ENCODE data around the gene TUBE1. TPM values are rescaled to one million over a fixed set of nuclear protein-coding genes. Genes with fewer than 3 reads are reported as not detected.
"Not testable (repeated sequence)": the region's sequence is repeated elsewhere in the genome, so short reads cannot be mapped to it uniquely, and the experiment has no call there.

Gene TUBE1
- total RNA-seq, 6 donors from 2014 or later, result 12.5 to 48.6 (median 21.0) TPM

DNA sequence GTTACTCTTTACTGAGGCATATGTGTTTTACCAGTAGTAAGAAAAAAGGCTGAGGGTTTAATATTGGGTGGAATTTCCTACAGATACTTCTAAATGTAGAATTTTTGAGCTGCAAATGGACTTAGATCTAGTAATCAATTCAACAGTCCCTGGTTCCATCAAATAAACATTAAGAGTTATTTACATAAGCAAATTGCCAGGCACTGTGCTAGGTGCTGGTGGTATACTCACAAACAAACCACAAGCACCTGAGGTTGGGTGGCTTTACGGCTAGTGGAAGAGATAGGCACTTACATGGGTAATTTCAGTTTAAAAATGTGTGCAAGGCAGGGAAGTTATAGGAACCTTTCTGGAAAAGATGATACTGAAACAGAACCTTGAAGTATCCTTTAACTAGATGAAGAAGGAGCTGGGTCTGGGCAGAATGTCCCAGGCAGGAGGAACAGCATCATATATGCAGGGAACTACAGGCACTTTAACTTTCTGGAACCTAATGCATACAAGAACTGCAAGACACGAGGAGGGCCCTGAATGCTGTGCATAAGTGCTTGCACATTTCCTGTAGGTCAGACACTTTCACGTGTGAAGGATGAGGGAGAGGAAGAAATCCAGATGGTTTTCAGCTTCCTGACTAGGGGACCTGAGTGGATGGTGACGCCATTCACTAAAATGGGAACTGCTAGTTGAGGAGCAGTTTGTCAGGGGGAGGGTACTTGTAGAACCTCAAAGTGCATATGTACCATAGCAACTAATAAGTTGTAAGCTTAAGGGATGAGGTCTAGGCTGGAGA lies 28.8 kb downstream of the TUBE1 start:
- WGBS, 2 donors, result 58 to 65% methylated on average over 4 of the region's 4 CpGs
- H3K27me3 ChIP-seq, result no peaks in the 10 kb centered on the region
- no peak overlapping the region for H3K4me3 ChIP-seq
- DNase-seq (no peak), ATAC-seq (ENCODE audit: low FRiP score in 2 of 2) (no peak)
- TF ChIP-seq, protein P1, sequence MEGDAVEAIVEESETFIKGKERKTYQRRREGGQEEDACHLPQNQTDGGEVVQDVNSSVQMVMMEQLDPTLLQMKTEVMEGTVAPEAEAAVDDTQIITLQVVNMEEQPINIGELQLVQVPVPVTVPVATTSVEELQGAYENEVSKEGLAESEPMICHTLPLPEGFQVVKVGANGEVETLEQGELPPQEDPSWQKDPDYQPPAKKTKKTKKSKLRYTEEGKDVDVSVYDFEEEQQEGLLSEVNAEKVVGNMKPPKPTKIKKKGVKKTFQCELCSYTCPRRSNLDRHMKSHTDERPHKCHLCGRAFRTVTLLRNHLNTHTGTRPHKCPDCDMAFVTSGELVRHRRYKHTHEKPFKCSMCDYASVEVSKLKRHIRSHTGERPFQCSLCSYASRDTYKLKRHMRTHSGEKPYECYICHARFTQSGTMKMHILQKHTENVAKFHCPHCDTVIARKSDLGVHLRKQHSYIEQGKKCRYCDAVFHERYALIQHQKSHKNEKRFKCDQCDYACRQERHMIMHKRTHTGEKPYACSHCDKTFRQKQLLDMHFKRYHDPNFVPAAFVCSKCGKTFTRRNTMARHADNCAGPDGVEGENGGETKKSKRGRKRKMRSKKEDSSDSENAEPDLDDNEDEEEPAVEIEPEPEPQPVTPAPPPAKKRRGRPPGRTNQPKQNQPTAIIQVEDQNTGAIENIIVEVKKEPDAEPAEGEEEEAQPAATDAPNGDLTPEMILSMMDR (IDR thresholded peaks at IDR 0.05), result no peak
- TF ChIP-seq POLR2AphosphoS5 (IDR thresholded peaks at IDR 0.05) (no peak), EP300 (IDR thresholded peaks at IDR 0.05) (no peak), POLR2A (IDR thresholded peaks at IDR 0.05) (no peak)
- no peaks in the 10 kb centered on the region for H3K9me3 ChIP-seq
- no peak overlapping the region for H3K27ac ChIP-seq
- H3K36me3 ChIP-seq, result no peaks in the 10 kb centered on the region
- no peaks in the 10 kb centered on the region for H3K4me1 ChIP-seq

DNA sequence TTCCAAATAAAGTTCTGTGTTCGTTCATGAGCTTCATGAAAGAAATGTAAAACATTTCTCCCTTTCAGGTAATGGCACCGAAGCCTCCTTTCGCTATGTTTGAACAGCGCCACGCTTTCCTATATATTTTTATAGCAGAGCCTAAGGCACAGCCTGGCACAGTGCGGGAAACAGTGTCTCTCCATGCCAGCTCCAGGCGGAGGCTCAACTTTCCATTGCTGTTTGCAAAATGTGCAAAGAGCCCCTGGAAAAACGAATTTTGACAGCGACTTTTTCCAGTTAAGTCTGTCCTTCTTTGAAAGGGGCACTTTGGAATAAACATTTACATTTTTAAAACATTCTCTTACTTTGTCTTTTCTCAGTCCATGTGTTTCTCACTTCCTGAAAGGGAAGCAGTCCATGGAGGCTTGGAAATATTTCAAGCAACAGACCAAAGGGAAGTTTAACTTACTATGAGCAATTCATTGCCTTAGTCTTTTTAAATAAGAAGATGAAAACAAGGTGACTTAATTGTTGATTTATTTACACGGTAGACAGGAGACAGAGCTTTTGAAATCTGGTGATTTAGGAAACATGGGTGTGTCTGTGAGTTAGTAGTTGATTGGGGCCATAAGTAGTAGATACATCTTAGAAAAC lies 32.6 kb downstream of the TUBE1 start:
- H3K27me3 ChIP-seq, result no peaks in the 10 kb centered on the region
- TF ChIP-seq EP300 (IDR thresholded peaks at IDR 0.05), result no peak
- no peak for ATAC-seq (ENCODE audit: low FRiP score in 2 of 2)
- H3K27ac ChIP-seq, result no peak overlapping the region
- H3K4me1 ChIP-seq, result no peaks in the 10 kb centered on the region
- H3K36me3 ChIP-seq, result no peaks in the 10 kb centered on the region
- no peak for DNase-seq
- 74 to 78% methylated on average over 10 of the region's 10 CpGs for WGBS, 2 donors
- no peak overlapping the region for H3K4me3 ChIP-seq
- no peaks in the 10 kb centered on the region for H3K9me3 ChIP-seq

DNA sequence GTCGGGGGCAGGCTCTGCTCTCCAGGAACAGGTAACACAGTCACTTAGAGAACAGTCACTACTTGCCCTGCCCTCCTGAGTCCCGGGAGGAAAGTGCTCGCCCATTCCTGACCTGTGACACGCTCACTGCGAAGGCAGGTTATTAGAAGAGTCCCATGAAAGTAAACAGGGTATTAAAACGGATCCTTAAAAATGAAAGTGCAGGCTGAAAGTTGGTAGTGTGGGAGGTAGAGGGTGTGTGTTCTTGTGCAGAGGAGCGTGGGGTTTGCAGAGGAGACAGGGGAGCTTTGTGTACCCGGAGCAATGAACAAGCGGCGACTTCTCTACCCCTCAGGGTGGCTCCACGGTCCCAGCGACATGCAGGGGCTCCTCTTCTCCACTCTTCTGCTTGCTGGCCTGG lies 33.3 kb downstream of the TUBE1 start, which contains the start of gene CCN6:
Gene CCN6, plus strand, starts transcription at position 104 of the 400 bp plus-strand sequence. Its CDS starts 254 bp downstream, at position 358.
- ATAC-seq (ENCODE audit: low FRiP score in 2 of 2), result no peak
- Histone ChIP-seq H3K36me3 (no peaks in the 10 kb centered on the region), H3K27me3 (no peaks in the 10 kb centered on the region), H3K27ac (no peak within 1 kb of the TSS), H3K4me3 (no peak within 1 kb of the TSS), H3K9me3 (no peaks in the 10 kb centered on the region), H3K4me1 (no peaks in the 10 kb centered on the region)
- TF ChIP-seq POLR2A (IDR thresholded peaks at IDR 0.05) (no peak), EP300 (IDR thresholded peaks at IDR 0.05) (no peak), POLR2AphosphoS5 (IDR thresholded peaks at IDR 0.05) (no peak)
- 86 to 89% methylated on average over 12 of the region's 12 CpGs for WGBS, 2 donors
- DNase-seq, result no peak

DNA sequence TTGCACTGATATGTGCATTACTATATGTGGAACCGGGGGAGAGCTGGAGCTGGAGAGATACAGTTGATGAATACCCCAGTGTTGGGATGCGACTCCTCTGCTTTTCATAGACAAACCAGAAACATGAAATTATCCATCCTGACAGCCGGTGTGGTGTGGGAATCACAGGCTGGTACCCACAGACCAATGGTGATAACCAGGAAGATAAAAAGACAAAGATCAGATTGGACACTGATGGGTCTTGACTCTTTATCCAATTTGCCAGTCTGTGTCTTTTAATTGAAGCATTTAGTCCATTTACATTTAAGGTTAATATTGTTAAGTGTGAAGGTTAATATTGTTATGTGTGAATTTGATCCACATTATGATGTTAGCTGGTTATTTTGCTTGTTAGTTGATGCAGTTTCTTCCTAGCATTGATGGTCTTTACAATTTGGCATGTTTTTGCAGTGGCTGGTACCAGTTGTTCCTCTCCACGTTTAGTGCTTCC lies 36.0 kb downstream of the TUBE1 start:
- not testable (repeated sequence) for H3K27ac ChIP-seq; ATAC-seq (ENCODE audit: low FRiP score in 2 of 2); H3K9me3 ChIP-seq; H3K36me3 ChIP-seq; DNase-seq; H3K4me1 ChIP-seq; H3K4me3 ChIP-seq; H3K27me3 ChIP-seq
- 88 to 89% methylated on average over 4 of the region's 4 CpGs for WGBS, 2 donors

DNA sequence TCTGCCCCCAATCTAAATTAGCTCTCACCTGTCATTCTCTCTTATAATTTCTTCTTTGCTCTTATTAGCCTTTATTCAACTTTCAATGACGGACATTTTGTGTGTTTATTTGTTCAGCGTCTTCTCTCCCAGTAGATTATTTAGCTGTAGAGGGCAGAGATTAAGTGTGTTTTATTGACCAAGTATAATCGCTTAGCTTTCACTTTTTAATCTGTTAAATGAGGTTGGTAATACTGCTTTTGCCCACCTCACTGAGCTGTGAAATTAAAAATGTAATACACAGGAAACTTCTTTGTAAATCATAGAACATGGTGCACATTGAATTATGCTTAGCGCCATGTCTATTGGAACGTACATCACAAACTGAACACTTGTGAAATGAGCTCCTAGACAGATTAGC lies 36.9 kb downstream of the TUBE1 start:
- Histone ChIP-seq H3K27me3 (no peaks in the 10 kb centered on the region), H3K27ac (no peak overlapping the region), H3K4me1 (no peaks in the 10 kb centered on the region), H3K36me3 (no peaks in the 10 kb centered on the region), H3K9me3 (no peaks in the 10 kb centered on the region), H3K4me3 (no peak overlapping the region)
- TF ChIP-seq, protein P1 (IDR thresholded peaks at IDR 0.05), result no peak
- no peak for TF ChIP-seq POLR2A (IDR thresholded peaks at IDR 0.05)
- no peak for TF ChIP-seq EP300 (IDR thresholded peaks at IDR 0.05)
- TF ChIP-seq POLR2AphosphoS5 (IDR thresholded peaks at IDR 0.05), result no peak
- ATAC-seq (ENCODE audit: low FRiP score in 2 of 2) (no peak), DNase-seq (no peak)
- 91 to 98% methylated on average over 5 of the region's 5 CpGs for WGBS, 2 donors

DNA sequence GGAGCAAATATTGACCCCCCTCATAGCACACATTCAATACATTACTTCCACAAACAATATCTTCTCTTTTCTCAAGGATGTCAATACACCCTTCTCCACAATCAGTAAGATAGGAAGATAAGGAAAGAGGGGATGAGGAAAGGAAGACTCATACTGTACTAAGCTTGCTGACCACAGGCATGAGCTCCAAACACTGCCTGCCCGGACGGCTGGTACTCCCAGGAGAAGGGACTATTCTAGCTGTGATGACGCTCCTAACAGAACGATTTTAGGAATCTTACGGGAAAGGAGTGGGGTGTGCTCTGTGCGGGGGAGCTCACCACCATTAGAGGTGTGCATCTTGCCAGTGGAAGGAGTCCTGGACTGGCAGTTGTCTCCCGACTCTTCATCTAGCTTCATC lies 37.3 kb downstream of the TUBE1 start:
- WGBS, 2 donors, result 87 to 90% methylated on average over 7 of the region's 7 CpGs
- H3K27me3 ChIP-seq, result no peaks in the 10 kb centered on the region
- no peaks in the 10 kb centered on the region for H3K9me3 ChIP-seq
- no peak overlapping the region for H3K27ac ChIP-seq
- DNase-seq (no peak), ATAC-seq (ENCODE audit: low FRiP score in 2 of 2) (no peak)
- H3K36me3 ChIP-seq, result no peaks in the 10 kb centered on the region
- TF ChIP-seq POLR2AphosphoS5 (IDR thresholded peaks at IDR 0.05), result no peak
- TF ChIP-seq, protein P1 (IDR thresholded peaks at IDR 0.05), result no peak
- no peak for TF ChIP-seq EP300 (IDR thresholded peaks at IDR 0.05)
- H3K4me1 ChIP-seq, result no peaks in the 10 kb centered on the region
- H3K4me3 ChIP-seq, result no peak overlapping the region
